ENCODE results near the gene ELP1.
"Not testable (repeated sequence)": the region's sequence is repeated elsewhere in the genome, so short reads cannot be mapped to it uniquely, and the experiment has no call there.

The ELP1 gene

DNA sequence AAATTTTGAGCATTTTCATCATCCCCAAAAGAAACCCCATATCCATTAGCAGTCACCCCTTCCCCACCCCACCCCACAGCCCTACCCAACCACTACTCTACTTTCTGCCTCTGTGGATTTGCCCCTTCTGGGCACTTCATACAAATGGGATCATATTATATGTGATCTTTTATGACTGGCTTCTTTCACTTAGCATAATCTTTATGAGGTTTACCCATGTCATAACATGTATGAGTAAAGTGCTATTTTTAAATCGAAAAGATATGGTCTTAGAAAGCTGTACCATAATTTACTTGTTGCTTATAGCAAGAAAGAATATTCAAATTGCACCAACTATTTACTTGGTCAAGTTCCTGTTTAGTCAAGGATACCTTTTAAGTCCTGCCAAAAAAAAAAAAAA is 12.7 kb downstream of the ELP1 start:
- no peak for DNase-seq

DNA sequence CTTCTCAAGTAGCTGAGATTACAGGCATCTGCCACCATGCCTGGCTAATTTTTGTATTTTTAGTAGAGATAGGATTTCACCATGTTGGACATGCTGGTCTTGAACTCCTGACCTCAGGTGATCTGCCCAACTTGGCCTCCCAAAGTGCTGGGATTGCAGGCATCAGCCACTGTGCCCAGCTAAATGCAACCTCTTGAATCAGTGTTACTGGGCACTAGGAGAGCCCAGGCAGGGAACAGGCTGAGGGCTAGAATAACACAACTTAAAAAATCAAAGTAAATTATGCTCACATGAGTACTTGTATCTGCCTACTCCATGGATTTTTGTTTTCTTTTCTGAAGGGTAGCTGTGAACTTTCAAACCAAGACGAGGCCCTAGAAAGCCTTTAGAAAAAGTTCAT is 13.5 kb downstream of the ELP1 start:
- not testable (repeated sequence) for DNase-seq

DNA sequence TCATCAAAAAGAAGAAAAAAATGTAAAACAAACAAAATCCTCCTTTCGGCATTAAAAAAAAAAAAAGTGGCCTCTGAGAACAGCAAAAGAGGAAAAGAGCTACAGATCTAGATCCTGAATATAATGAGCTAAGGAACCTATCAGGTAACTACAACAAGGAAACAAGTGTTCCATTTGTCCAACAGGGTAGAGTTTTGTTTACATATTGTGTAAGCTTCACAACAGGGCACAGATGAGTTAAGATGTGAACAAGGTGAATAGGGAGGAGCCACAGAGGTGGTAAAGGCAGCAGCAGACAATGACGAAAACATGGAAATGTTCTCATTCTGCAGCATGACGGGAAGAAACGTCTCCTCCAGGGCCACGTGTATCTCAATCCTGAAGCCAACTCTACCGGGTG is 14.4 kb downstream of the ELP1 start:
- no peak for DNase-seq

DNA sequence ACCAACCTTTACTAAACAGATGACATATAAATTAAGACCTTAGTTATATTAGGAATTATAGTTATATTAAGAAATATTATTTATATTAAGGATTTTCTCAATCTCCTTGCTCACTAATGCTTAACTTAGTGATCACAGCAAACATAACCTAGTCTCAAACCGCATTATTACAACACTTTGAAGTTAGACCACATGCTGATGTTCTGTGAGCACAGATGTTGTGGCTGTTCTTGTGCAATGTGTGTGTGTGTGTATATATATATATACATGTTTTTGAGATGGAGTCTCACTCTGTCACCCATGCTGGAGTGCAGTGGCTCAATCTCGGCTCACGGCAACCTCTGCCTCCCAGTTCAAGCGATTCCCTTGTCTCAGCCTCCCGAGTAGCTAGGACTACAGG is 20.5 kb downstream of the ELP1 start:
- DNase-seq = no peak

DNA sequence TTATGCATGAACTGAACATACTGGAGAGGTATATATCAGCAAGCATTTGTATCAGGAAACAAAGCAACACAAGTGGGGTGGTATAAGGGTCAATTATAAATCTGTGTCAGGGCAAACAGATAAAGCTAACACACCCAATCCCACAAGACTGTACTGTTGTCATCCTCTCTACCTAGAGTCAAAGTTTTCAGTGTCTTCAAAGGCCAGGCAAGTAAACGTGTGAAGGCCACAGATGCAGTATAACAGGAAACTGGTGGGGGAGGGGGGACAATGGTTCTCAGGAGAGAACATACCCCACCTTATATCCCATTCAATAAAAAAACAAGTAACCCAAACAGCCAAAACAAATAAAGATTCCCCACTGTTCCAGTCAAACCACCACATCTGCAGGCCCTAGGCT is 22.1 kb downstream of the ELP1 start:
- DNase-seq = no peak

DNA sequence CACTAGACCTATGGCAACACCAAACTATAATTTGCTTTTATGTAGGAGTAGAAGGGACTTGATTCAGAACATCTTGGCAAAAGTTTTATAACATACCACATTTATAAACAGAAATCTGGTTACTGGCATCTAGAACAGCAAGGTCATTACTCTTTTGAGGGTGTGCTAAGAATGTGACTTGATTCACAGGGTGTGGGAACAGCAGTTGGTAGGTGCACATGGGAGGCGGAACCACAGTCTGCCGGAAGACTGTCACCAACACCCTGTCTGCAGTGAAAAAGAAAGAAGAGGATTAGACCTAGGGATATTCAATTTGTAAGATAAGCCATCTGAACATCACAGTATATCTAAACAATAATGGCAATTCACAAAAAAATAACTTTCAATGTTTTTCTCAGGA is 23.0 kb downstream of the ELP1 start:
- no peak for DNase-seq

DNA sequence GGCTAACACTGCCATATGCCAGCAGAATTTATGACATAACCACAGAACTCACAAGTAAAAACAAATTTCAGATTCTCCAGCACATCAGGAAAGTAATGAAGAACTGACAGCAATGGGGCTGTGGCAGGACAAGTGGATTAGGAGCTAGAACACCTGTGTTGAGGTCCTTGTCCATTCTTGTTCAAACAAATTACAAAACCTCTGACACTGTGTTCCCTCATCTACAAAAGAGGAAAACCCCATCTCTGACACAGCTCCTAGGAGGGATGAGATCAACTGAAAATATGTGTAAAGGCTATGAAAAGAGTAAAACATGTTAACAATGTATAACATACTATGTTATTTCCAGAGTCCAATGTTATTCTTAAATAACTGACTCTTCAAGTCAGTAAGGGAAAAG is 23.5 kb downstream of the ELP1 start:
- DNase-seq = no peak

DNA sequence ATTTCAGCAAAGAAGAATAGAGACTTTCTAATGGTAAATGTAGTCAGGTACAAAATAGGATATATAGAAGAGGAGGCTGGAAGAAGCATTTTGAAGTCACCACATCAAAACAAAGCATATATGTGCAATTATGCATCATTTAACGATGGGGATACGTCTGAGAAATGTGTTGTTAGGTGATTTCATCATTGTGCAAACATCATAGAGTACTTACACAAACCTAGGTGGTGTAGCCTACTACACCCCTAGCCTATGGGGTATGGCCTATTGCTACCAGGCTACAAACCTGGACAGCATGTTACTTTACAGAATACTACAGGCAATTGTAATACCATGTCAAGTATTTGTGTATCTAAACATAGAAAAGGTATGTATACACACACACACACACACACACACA is 28.4 kb downstream of the ELP1 start:
- DNase-seq = no peak

DNA sequence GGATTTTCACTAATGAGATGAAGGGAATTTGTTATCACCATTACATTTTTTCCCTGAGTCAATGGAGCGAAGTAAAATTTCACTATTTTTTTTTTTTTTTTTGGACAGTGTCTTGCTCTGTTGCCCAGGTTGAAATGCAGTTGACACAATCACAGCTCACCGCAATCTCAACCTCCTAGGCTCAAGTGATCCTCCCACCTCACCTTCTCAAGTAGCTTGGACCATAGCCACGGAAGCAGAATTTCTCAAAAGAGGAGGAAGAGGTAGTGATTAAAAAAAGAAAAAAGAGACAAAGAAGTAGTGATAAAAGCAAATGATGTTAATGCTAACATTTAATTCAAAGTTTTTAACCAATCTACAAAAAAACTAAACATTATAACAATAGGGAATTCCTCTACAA is 29.8 kb downstream of the ELP1 start:
- no peak for DNase-seq

DNA sequence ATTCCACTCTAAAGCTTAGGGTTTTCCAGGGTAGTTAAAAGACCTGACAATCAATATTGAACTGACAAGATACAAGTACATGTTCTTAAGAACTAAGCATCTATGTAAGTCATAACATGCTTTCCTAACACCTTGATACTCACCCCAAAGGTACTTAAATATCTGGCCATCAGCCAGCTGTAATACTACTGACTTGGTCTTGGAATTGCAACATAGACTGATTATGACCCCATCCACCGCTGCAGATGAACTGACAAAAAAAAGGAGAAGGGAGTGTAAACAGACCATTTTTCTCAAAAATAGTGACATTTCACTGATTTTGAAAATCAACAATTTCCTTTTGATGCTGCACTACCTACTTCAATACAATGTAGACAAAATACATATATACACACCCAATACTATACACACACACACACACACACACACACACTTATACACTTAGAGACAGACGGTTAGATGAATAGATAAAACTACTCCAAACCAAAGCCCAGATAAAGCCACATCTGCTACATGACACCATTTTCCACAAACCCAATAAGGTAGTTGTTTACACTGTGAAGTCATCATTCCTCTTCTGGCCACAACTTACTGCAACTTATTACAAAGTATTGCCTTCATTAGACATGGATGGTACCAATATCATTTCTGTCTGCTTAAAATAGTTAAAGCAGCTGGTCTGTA is 30.4 kb downstream of the ELP1 start:
- DNase-seq = no peak

DNA sequence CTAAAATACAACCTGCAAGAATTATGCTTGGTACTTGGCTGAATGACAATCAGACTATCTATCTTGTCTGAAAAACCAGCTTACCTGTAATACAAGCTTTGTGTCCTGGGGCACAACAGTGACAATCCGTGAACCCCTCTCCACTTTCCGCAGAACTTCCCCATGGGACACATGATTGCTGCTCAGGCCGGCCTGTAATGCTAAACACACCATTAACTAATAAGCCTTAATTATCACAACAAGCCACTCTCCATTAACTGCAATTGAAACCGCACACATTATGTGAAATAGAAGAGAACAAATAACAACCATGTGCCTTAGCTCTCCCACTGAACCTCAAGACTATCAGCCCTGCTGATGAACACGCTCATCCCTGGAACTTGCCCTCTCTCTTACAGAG is 33.7 kb downstream of the ELP1 start:
- peak; percentile 1 for DNase-seq

DNA sequence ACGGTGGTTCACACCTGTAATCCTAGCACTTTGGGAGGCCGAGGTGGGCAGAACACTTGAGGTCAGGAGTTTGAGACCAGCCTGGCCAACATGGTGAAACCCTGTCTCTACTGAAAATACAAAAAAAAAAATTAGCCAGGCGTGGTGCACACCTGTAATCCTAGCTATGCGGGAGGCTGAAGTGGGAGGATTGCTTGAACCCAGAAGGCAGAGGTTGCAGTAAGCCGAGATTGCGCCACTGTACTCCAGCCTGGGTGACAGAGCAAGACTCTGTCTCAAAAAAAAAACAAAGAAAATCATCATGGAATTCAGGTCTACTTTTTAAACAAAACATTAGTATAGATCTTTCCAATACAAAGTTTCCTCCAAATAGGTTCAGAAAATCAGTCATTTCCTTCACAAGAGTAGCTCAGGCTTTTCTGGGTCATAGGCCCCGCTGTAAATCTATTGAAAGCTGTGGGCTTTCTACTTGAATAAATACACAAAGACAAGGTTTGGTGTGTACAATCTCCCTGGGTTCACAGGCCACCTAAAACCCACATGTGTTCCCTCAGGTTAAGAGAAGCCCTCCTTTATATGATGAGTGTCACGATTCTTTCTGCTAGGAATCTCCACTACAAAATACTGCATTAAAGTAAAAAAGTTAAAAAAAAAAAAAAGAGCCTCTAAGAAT is 34.8 kb downstream of the ELP1 start:
- DNase-seq = not testable (repeated sequence)

DNA sequence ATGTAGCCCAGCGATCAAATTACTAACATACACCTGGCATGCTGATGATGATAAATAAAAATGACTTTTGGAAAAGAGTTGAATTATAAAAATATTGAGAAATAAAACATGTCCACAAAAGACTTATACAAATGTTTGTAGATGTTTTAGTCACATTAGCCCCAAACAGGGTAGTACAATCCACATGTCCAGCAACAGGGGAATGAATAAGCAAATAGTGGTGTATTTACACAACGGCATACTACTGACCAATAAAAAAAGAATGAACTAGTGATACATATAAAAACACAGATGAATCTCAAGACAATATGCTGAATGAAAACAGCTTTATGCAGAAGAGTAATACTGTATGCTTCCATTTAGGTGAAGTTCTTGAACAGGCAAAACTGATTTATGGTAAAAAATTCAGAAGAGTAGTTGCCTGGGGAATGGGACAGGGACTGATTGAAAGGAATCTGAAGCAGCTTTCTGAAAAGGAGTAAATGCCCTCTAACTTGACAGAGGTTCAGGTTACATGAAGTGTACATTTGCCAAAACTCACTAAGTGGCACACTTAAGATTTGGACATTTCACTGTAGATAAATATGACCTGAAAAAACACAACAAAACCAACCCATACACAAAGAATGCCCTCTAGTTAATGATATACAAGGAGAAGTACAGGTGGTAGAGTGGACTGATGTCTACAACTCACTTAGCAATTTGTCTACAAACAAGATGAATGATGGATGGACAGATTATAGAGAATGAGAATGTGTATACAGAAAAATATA is 36.4 kb downstream of the ELP1 start:
- DNase-seq = no peak

DNA sequence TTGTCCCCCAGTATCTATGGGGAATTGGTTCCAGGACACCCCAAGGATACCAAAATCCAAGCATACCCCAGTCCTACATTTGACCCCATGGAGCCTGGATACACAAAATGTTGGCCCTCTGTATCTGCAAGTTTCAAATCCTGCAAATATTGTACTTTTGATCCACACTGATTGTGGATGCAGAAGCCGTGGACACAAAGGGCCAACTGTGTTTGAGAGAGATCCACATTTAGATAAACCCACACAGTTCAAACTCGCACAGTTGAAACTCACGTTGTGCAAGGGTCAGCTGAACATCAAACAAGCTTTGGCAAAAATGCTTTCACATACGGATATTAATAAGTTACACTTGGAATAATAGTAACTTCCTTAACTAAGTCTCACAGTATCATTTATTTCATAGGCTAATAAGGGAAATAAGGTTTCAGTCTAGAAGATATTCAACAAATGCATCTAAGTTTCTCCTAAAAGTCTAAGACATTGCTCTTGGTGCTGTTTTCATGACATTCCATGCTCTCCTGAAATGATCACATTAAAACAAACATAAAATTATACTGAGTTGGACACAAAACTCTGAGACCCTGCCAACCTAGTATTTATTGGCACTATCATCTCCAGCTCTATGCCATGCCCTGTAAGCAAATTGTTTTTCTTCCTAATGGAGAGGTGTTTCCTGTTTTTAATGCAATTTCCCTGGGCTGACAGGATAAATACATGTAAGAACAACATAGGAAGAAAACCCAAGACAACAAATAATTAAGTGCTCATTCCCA is 39.5 kb downstream of the ELP1 start:
- no peak for DNase-seq

DNA sequence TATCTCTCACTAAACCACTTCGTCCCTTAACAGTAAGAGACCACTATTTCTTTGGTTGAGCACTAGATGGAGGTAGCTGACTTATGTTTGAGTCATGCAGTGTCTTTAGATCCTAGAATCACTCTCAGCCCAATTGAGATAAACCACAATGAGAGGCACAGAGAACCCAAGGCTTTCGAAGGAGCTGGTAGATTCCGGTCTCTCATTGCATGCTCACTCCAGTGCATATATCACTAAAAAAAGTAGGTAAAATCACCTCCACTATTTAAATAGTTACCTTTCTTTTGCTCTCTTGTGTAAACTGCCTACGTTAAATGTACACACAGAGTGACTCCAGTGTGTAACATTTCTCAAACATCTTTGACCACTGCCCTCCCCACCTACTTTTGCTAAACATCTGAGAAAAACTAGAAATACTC is 44.3 kb downstream of the ELP1 start:
- no peak for DNase-seq

DNA sequence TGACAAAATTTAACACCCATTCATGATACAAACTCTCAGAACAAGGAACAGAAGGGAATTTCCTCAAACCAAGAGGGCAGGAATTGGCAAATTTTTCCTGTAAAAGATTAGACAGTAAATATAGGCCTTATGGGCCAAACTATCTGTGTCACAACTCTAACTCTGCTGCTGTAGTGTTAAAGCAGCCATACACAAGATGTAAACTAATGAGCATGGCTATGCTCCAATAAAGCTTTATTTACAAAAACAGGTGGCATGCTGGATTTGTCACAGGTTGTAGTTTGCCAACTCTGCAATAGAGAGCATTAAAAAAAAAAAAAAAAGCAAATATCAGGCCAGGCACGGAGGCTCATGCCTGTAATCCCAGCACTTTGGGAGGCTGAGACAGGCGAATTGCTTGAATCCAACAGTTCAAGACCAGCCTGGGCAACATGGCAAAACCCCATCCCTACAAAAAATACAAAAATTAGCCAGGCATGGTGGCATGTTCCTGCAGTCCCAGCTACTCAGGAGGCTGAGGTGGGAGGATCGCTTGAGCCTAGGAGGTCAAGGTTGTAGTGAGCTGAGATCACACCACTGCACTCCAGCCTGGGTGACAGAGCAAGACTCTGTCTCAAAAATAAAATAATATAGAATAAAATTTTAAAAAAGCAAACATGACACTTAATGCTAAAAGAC is 47.2 kb downstream of the ELP1 start:
- DNase-seq = not testable (repeated sequence)

DNA sequence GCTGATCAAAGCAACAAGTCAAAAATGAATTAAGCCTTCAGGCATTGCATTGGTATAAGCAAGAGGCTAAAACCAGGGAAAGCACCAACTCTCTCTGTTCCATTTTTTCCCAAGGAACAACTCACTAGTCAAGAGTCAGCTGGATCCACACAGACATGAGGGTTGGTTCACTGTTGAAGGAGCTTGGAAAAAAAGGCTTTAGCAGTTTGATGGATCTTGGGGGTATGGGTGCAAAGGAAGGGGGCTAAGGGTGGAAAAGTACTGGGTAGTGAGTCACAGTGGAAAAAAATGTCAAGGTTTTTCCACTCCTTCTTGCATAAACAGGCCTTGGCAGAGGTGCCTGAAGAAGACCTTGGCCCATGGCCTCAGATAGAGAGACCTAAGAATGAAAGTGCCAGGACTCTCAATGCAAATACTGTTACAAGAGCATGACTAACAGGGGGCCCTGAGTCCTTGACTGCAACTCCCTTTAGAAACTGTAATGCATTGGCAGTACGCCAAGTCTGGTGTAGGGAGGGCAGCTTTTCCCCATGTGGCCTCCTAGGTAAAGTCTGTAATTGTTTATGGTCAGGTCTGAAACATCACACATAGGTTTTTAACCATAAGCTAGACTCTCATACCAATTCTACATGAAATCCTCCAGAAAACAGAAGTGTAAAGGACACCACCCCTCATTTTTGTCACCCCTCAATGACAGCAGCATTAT is 48.1 kb downstream of the ELP1 start:
- peak; percentile 82 for DNase-seq

DNA sequence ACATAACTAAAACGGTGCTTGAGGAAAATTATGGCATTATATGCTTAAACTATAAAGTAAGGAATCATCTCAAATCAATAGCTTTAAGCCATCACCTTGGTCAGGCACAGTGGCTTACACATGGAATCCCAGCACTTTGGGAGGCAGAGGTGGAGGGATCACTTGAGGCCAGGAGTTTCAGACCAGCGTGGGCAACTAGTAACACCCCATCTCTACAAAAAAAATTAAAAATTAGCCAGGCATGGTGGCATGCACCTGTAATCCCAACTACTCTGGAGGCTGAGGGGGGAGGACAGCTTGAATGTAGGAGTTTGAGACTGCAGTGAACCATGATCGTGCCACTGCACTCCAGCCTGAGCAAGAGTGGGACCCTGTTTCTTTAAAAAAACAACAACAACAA is 49.2 kb downstream of the ELP1 start:
- no peak for DNase-seq

DNA sequence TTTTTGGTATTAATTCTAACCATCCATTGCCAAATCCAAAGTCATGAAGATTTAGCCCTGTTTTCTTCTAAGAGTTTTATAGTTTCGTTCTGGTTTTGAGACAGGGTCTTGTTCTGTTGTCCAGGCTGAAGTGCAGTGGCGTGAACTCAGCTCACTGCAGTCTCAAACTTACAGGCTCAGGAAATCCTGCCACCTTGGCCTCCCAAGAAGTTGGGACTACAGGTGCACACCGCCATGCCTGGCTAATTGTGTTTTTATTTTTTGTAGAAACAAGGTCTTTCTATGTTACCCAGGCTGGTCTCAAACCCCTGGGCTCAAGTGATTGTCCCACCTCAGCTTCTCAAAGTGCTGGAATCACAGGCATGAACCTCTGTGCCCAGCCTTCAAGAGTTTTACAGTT is 50.8 kb downstream of the ELP1 start:
- no peak for DNase-seq

DNA sequence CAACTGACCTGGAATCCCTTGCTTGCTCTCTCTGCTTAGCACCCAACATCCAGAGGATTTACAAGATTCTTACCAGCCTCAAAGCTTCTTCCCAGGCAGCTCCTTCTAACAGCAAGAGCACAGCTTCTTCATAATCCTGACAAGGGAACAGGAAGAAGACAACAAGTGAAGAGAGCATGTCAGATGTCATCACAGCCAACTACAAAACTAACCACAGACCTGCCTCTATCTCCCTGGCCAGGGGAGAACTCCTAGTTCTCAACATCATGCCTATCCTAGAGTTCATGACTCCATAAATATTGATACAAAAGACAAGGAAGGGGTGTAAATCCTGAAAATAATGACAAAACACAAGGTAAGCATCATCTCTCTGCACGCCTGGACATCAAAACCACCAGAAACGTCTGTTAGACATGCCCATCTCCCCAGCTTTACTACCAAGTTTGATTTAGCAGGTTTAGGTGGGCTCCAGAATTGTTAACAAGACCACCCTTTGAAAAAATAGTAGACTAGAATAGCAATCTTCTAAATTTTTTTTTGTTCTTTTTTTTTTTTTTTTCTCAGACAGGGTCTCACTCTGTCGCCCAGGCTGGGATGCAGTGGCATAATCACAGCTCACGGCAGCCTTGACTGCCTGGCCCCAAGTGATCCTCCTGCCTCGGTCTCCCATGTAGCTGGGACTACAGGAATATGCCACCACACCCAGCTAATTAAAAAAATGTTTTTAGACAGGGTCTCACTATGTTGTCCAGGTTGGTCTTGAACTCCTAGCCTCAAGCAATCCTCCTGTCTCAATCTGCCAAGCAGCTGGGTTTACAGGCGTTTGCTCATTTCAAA is 51.7 kb downstream of the ELP1 start:
- DNase-seq = no peak

DNA sequence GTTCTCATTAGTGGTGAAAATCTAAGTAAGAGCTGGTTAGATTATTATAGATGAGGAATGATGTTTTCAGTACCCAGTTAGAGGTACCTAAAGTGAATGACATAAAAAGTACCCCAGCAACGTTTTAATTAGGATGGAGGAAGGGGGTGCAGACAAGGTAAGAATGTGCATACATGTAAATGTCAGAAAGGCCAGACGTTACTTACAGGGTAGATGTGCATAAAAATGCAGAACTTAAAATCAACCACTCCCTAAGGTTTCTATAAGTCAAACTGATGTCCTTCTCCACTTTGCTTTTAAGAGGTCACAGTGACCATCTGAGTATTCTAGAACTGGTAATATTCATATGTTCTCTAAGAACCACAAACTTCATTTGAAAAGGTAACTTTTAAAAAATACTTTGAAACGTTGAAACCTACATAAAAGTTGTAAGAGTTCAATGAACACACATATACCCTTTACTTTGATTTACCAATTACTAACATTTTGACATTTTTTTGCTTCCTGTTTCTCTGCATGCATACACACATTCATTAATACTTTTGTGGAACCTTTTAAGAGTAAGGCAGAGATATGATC is 53.1 kb downstream of the ELP1 start:
- no peak for DNase-seq

Measured in NCI-H1105 (cell line).